ENCODE data around the gene KANK4.
"Not testable (repeated sequence)": the region's sequence is repeated elsewhere in the genome, so short reads cannot be mapped to it uniquely, and the experiment has no call there.

KANK4 gene

DNA sequence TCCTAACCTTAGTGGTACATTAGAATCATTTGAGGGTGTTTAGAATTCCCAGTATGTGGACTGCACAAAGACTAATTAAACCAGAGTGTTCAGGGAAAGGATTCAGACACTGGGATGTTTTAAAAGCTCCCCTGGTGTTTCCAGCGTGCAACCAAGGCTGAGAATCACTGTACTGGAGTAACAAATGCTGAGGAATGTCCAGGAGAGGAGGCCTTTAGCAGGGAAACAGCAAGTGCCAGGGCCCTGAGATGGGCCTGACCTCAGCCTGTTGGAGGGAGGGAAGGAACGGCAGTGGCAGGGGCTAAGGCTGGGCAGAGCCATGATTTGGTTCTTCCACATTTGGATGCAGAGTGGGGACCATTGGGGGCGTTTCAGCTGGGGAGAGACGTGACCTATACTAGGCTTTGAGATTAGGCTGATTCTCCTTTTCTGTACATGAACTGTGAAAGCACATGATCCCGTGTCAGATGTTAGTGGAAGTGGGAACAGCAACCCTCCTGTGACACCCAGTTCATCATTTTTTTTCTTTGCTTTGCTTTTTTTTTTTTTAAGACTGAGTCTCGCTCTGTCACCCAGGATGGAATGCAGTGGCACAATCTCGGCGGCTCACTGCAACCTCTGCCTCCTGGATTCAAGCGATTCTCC, 49.3 kb downstream of the KANK4 start:
- DNase-seq, result no peak

GRCh38 chr1:62269439-62269838, 49.8 kb downstream of the KANK4 start:
- DNase-seq, result no peak

GRCh38 chr1:62268315-62268714, 50.9 kb downstream of the KANK4 start:
- DNase-seq, result no peak

- DNase-seq, result no peak
Observed at GRCh38 chr1:62265956-62266935, 53.0 kb downstream of the KANK4 start.

- no peak for DNase-seq
Observed at GRCh38 chr1:62263814-62264353, 55.4 kb downstream of the KANK4 start.

- no peak for DNase-seq
Observed at GRCh38 chr1:62263006-62263813, 56.0 kb downstream of the KANK4 start.

DNA sequence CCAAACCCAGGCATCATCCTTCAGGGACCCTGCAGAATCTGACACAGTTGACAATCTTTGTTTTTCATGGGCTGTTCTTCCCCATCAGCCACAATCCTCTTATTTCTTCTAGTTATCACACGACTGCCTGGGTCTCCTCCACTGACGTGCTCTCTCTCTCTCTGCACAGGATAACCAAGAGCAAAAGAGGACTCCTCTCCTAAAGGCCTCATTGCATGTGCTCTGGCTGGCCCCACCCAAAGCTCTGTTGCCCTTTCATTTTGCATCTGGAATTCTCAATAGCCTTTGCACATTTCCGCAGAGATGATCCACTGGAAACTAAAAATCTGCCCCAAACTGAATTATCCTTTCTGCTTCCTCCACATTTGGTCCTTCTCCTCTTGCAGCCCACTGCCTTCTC, 58.5 kb downstream of the KANK4 start:
- no peak for DNase-seq

DNA sequence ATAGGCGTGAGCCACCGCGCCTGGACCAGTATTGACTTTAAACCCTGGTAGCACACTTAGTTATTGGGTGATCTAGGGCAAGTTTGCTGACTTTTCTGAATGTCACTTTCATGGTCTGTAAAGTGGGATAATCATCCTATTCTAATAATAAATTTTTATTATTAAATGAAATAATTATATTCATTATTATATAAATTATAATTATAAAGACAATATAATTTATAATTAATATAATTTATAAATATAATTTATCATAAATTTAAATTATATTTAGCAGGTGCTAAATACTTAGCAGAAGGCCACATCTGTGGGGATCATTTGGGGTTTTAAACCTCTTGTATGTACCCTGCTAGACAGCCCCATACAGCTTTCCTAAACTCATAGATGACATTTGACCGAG, 59.7 kb downstream of the KANK4 start:
- DNase-seq, result no peak

- no peak for DNase-seq
Observed at GRCh38 chr1:62250126-62250726, 69.0 kb downstream of the KANK4 start.

DNA sequence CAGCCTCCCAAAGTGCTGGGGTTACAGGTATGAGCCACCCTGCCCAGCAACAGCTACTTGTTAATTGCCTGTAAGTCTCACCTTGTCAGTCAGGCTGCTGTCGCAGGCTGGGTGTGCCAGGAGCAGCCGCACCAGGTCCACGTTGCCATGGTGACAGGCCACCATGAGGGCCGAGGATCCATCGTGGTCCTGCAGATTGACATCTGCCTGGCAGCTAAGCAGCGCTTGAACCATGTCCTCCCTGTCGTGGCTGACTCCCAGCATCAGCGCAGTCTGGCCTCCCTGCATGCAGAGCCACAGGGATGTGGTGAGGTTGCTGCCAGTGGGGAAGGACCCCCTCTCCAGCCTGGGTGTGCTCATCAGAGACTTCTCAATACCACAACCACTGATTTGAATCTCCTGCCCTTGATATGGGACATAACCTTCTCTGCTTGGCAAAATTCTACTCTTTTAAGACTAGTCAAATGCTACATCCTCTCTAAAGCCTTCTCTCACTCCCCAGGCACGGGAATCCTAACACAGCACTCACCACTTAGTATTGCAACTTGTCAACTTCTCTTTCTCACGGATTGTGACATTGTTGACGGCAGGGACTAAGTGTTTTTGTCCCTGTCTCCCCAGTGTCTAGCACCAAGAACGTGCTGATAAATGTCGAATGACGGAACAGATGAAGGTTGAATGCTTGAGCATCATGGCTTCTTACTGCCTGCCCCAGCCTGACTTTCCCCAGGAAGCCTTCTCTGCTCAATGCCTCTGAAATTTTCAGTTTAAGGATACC, 71.7 kb downstream of the KANK4 start:
- no peak for DNase-seq

GRCh38 chr1:62245201-62245600, 74.0 kb downstream of the KANK4 start:
- no peak for DNase-seq

- not testable (repeated sequence) for DNase-seq
Observed at GRCh38 chr1:62244380-62244779, 74.9 kb downstream of the KANK4 start.

DNA sequence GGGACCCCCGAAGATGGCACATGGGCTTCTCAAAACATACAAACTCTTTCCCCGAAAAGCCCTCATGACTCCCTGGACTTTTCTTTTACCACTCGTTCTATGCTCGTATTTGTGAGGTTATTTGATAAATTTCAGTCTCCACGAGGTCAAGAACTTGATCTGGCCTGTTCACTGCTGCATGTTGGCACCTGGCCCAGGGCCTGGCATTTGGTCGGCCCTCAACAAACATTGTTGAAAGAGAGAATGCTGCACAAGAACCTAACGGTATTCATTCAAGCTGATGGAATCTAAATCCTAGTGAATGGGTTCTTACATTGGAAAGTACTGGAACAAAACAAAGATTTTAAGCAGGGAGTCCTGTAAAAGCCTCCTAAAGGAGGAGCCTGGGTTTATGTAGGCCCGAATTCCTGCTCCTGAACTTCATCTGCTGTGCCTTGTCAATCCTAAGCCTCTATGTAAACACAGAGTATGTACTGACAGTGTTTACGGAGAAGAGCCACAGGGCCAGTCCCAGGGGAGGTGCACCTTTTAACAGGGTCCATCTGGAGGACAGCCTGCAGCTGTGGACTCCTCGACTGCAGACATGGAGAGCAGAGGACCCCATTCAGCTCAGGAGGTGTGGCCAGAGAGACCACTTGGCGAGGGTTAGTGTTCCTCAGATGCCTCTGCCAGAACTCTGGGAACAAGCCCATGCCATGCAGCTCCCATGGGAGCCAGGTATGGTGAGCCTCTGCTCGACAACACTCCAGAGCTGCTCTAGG, 77.7 kb downstream of the KANK4 start:
- no peak for DNase-seq

GRCh38 chr1:62240651-62241370, 78.4 kb downstream of the KANK4 start:
- no peak for DNase-seq

- DNase-seq, result not testable (repeated sequence)
Observed at GRCh38 chr1:62239652-62240403, 79.4 kb downstream of the KANK4 start.

- no peak for DNase-seq
Observed at GRCh38 chr1:62238507-62238906, 80.7 kb downstream of the KANK4 start.

- no peak for DNase-seq
Observed at GRCh38 chr1:62237950-62238374, 81.3 kb downstream of the KANK4 start.

DNA sequence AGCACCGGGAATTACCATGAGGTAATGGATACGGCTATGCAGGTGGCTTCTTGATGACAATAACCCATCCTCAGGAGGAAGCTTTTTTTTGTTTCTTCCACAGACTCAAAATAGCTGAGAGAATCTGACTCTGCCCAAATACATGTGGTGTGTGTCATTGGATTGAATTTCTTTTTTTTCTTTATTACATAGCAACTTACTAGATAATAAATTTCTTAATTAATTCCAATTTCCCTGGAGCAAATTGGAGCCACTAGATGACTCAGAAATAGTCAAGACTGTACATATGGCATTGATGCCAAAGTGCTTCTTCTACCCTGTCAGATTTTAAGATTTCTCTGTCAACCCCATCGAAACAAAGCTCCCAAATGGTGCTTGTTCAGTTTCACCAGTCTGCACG, 81.9 kb downstream of the KANK4 start:
- DNase-seq, result no peak

DNA sequence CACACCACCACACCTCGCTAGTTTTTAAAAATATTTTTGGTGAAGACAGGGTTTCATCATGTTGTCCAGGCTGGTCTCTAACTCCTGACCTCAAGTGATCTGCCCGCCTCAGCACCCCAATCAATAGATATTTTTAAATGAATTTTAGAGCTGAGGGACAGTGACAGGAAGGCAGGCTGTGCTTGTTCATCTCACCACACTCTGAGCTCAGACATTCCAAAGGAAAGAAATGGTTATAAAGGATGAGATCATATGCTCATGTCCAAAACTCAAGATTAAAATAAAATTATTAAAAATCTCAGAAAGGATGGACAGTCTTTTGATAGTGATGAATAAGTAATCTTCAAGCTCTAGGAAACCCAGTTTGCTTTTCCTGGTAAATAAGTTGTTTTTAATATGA, 83.7 kb downstream of the KANK4 start:
- no peak for DNase-seq
